ENCODE data around the gene RHOA. TPM values are rescaled to one million over a fixed set of nuclear protein-coding genes. Genes with fewer than 3 reads are reported as not detected.
A peak's percentile ranks its signal among the peaks of the same experiment; 100 is the strongest.

RHOA gene
- total RNA-seq, 3 donors from 2014 or later = 358 to 430 (median 419) TPM

- DNase-seq (no peak), ATAC-seq (peak; percentile 8)
- Histone ChIP-seq H3K36me3 (ENCODE audit: low read depth) (no peaks in the 10 kb centered on the region), H3K4me3 (no peak overlapping the region), H3K4me1 (ENCODE audit: low read depth) (peaks cover 20% of the 10 kb centered on the region), H3K9me3 (no peaks in the 10 kb centered on the region)
- TF ChIP-seq CTCF (IDR thresholded peaks at IDR 0.05) = no peak
- intact Hi-C loops (cut with DNase I, micrococcal nuclease) = no loop called here
Measured at GRCh38 chr3:49387721-49388120, 24.1 kb downstream of the RHOA start.

DNA sequence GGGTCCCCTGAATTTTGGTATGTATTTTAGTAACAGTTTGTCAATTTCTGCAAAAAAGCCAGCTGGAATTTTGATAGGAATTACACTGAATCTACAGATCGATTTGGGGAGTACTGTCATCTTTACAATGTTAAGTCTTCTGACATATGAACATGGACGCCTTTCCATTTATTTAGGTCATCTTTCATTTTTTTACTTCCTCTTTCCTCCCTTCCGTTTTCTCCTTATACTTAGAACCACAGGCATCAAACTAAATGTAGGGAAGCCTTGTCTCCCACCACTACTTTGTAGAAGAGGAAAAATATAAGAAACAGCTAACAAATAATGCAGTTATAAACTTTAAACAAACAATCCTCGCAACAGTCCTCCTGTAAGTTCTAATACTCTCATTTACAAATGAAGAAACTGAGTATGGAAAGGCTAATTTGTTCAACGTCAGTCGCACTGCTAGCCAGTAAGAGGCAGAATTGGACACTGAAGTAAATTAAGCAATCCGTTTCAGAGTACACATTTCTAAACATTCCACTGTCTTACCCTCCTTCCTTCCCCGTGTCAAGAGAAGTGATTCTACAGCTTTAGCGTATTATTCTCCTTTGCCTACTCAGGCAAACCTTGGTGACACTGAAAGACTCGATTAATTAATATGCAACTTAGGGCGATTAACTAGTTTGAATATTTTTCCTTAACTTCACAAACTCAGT is 25.6 kb downstream of the RHOA start:
- ATAC-seq (no peak), DNase-seq (no peak)
- TF ChIP-seq CTCF (IDR thresholded peaks at IDR 0.05) = no peak
- peaks cover 32% of the 10 kb centered on the region for H3K4me1 ChIP-seq (ENCODE audit: low read depth)
- H3K36me3 ChIP-seq (ENCODE audit: low read depth) = no peaks in the 10 kb centered on the region
- H3K4me3 ChIP-seq = no peak overlapping the region
- intact Hi-C loops (cut with DNase I, micrococcal nuclease) = no loop called here
- H3K9me3 ChIP-seq = no peaks in the 10 kb centered on the region

DNA sequence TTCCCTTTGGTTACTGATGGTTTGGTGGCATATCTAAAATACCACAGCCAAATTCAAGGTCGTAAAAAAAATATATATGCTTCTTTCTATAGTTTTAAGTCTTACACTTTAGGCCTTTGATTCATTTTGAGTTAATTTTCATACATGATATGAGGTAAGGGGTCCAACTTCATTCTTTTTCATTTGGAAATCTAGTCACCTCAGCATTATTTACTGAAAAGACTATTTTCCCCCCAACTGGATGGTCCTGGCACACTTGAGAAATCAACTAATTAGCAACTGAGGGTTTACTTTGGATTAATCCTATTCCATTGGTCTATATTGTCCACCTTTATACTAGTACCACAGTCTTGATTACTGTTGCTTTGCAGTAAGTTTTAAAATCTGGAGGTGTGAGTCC is 26.2 kb downstream of the RHOA start:
- intact Hi-C loops (cut with DNase I, micrococcal nuclease) = no loop called here
- TF ChIP-seq CTCF (IDR thresholded peaks at IDR 0.05) = no peak

GRCh38 chr3:49383387-49383786 is 28.4 kb downstream of the RHOA start:
- ATAC-seq = peak; percentile 96
- Histone ChIP-seq H3K4me1 (ENCODE audit: low read depth) (peaks cover 34% of the 10 kb centered on the region), H3K9me3 (no peaks in the 10 kb centered on the region), H3K36me3 (ENCODE audit: low read depth) (no peaks in the 10 kb centered on the region), H3K4me3 (no peak overlapping the region)
- DNase-seq = peak in 2 of 3 donors; percentile 51 to 52
- intact Hi-C loops (cut with DNase I, micrococcal nuclease) = no loop called here
- TF ChIP-seq CTCF (IDR thresholded peaks at IDR 0.05) = no peak

More for the DNA sequence above, 26.2 kb downstream of the RHOA start:
- ATAC-seq = no peak
- no peaks in the 10 kb centered on the region for H3K9me3 ChIP-seq
- peaks cover 33% of the 10 kb centered on the region for H3K4me1 ChIP-seq (ENCODE audit: low read depth)
- H3K4me3 ChIP-seq = no peak overlapping the region
- no peak for DNase-seq
- H3K36me3 ChIP-seq (ENCODE audit: low read depth) = no peaks in the 10 kb centered on the region

- H3K9me3 ChIP-seq = no peaks in the 10 kb centered on the region
- peaks cover 6% of the 10 kb centered on the region for H3K36me3 ChIP-seq (ENCODE audit: low read depth)
- DNase-seq (peak in 2 of 3 donors; percentile 5 to 15), ATAC-seq (no peak)
- intact Hi-C loops (cut with DNase I, micrococcal nuclease) = no loop called here
- no peak for TF ChIP-seq CTCF (IDR thresholded peaks at IDR 0.05)
- no peak overlapping the region for H3K4me3 ChIP-seq
- peaks cover 18% of the 10 kb centered on the region for H3K4me1 ChIP-seq (ENCODE audit: low read depth)
Measured at GRCh38 chr3:49378249-49378895, 33.4 kb downstream of the RHOA start.
